K562 (cell line): ENCODE data around the gene SLX4IP. TPM values are rescaled to one million over a fixed set of nuclear protein-coding genes. Genes with fewer than 3 reads are reported as not detected.
A peak's percentile ranks its signal among the peaks of the same experiment; 100 is the strongest.

Experiments used
- BRF2 ChIP-seq: IDR thresholded peaks from 3 replicates; pipeline ENCODE4 v1.6.1; 2011; ENCODE audit warnings: borderline replicate concordance, mild to moderate bottlenecking; ENCODE audit not compliant: insufficient read length, insufficient read depth
- CBFA2T3 ChIP-seq: fragments of 450-650 bp; IDR thresholded peaks from 2 replicates; pipeline ENCODE4 v1.6.1; 2017
- FOSL1 ChIP-seq: fragments of 200-800 bp; sonication (Bioruptor generic); conservative IDR thresholded peaks from 2 replicates; pipeline ENCODE4 v1.6.1; 2016; ENCODE audit warnings: missing genetic modification characterization, missing compliant biosample characterization
- POLR3G ChIP-seq: IDR thresholded peaks from 2 replicates; pipeline ENCODE4 v1.6.1; 2011; ENCODE audit not compliant: insufficient read length, insufficient replicate concordance; ENCODE audit errors: extremely low read depth
- RNF2 ChIP-seq: sonication (generic); IDR thresholded peaks from 2 replicates; pipeline ENCODE4 v1.6.1; 2016
- RNF219 ChIP-seq: fragments of 250-450 bp; sonication (Bioruptor Pico); IDR thresholded peaks from 2 replicates; pipeline ENCODE4 v1.5.0; 2022; ENCODE audit warnings: mild to moderate bottlenecking
- ZEB2 ChIP-seq: fragments of 450-650 bp; IDR thresholded peaks from 2 replicates; pipeline ENCODE4 v1.6.1; 2016
- ZNF212 ChIP-seq: fragments of 450-650 bp; formaldehyde crosslinking; IDR thresholded peaks from 2 replicates; pipeline ENCODE4 v1.4.0; 2020; ENCODE audit warnings: mild to moderate bottlenecking
- polyA plus RNA-seq, 8 experiments: library from polyadenylated mRNA; depleted of rRNA in 4 of 8; stranded (reverse) in 5 of 8; unstranded in 3 of 8; fragments of >200 nt; fragmentation: Nextera tagmentation in 2 of 8; fragmentation: Illumina TruSeq in 1 of 8; extraction: Ambion mirVana in 2 of 8; extraction: Trizol in 1 of 8; gene quantifications; 2 replicates each; pipeline versions ENCODE4 v1.2.1 to v1.2.3, GENCODE V29; 2011 to 2014; ENCODE audit warnings: inconsistent platforms in 1 of 8, missing spikeins in 1 of 8
- total RNA-seq, 7 experiments: library from RNA; depleted of rRNA in 6 of 7; stranded (reverse); fragments of >200 nt in 6 of 7; fragmentation: Illumina TruSeq in 2 of 7; extraction: Trizol in 2 of 7; gene quantifications; 2 replicates each; pipeline versions ENCODE4 v1.2.1 to v1.2.3, GENCODE V29; 2011 to 2021; ENCODE audit warnings: low replicate concordance in 1 of 7

The SLX4IP gene
- total and polyA plus RNA-seq, 9 of the 15 experiments (the other 6 are each of a cell fraction or from before 2014, with no cell fraction given) = 1.5 to 5.9 (median 3.5) TPM

GRCh38 chr20:10622657-10623418 lies 187.7 kb downstream of the SLX4IP start (continued):
- no peak for TF ChIP-seq BRF2
- TF ChIP-seq RNF2 = no peak
- no peak for TF ChIP-seq ZEB2
- no peak for TF ChIP-seq ZNF212 (CRISPR knock-in tag)
- TF ChIP-seq POLR3G = no peak
- no peak for TF ChIP-seq RNF219 (CRISPR knock-in tag)
- TF ChIP-seq FOSL1 (tag) = peak; percentile 87
- TF ChIP-seq CBFA2T3 = no peak
